GM18861 (cell line): Measurements from ENCODE around the gene PCSK1N.
"Not testable (repeated sequence)": the region's sequence is repeated elsewhere in the genome, so short reads cannot be mapped to it uniquely, and the experiment has no call there.

Experiments
- ATAC-seq: cut with Tn5 transposase; IDR thresholded peaks from one replicate; pipeline ENCODE4 v1.9.1; 2021; ENCODE audit not compliant: unreplicated experiment

Gene PCSK1N

GRCh38 chrX:48824066-48824465 is 11.3 kb downstream of the PCSK1N start:
- no peak for ATAC-seq

- ATAC-seq = no peak
Measured at GRCh38 chrX:48823053-48823452, 12.4 kb downstream of the PCSK1N start.

- ATAC-seq = not testable (repeated sequence)
Measured at GRCh38 chrX:48819394-48819793, 16.0 kb downstream of the PCSK1N start.

- no peak for ATAC-seq
Measured at GRCh38 chrX:48818866-48819265, 16.5 kb downstream of the PCSK1N start.

GRCh38 chrX:48818098-48818497 is 17.3 kb downstream of the PCSK1N start:
- ATAC-seq = no peak

DNA sequence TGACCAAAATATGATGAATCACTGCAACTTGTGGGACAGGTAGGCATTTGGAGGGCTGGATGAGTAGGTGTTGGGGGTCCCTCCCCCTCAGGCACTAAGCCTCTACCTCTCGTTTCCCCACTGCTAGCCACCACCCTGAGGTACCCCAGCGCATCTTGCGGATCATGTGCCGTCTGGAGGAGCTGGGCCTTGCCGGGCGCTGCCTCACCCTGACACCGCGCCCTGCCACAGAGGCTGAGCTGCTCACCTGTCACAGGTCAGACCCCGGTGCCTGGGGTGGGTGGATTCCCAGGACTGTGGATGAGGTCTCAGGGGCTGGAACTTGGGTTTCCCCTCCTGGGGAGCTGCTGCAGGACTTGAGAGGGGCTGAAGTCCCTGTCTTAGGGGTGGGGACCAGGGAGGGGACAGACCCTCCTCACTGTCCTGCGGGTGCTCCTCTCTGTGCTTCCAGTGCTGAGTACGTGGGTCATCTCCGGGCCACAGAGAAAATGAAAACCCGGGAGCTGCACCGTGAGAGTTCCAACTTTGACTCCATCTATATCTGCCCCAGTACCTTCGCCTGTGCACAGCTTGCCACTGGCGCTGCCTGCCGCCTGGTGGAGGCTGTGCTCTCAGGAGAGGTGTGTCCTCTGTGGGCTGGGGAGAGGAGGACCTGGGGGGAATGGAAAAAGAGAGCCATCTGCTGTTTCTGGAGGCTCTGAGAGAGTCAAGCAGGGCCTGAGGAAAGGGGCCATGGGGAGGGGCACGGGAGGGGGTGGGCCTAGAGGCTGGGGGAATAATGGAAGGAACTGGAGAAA is 19.2 kb downstream of the PCSK1N start:
- ATAC-seq = no peak

DNA sequence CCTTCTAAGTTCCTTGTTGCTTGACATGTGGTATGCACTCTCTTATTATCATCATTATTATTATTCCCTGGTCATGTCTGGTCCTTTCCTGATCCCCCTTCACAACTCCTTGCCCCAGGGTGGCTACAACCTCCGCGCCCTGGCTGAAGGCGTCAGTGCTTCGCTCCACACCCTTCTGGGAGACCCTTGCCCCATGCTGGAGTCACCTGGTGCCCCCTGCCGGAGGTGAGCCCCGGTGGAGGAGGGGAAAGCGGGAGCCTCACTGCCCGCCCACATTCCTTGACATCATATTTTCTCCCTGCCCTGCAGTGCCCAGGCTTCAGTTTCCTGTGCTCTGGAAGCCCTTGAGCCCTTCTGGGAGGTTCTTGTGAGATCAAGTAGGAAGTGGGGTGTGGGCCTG is 20.1 kb downstream of the PCSK1N start:
- no peak for ATAC-seq

DNA sequence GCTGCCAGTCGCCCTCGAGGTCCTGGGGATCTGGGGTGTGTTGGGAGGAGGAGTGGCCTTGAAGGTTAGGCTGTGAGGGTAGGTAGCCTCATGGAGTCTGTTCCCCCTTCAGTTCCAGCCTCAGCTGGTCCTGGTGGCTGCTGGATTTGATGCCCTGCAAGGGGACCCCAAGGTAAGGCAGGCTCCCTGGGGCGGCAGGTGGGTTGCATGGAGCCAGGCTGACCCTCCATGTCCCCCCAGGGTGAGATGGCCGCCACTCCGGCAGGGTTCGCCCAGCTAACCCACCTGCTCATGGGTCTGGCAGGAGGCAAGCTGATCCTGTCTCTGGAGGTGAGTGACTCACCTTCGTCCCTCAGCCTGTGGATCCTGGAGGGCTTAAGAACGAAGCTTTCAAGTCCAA is 20.7 kb downstream of the PCSK1N start:
- ATAC-seq = no peak

- no peak for ATAC-seq
Measured at GRCh38 chrX:48813644-48814043, 21.8 kb downstream of the PCSK1N start.

DNA sequence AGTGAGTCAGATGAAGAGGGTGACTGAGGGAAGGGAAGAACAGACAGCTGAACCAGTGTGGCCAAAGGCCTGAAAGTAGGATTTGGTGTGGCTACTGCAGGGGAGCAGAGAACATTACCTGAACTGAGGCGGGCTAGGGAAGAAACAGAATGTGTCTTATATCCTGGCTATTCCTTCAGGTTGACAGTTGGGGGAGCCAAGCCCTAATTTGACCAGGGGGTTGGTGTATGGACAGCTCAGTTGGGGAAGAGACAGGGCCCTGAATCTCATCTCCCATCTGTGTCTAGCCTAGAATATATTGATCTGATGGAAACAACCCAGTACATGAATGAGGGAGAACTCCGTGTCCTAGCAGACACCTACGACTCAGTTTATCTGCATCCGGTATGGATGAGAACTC is 29.3 kb downstream of the PCSK1N start:
- no peak for ATAC-seq

DNA sequence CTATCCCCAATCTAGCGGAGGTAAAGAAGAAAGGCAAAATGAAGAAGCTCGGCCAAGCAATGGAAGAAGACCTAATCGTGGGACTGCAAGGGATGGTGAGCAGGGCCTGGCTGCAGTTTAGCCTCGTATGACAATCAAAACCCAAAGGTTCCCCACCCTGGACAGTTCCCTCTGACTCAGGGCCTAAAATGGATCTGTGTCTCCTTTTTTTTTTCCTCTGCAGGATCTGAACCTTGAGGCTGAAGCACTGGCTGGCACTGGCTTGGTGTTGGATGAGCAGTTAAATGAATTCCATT is 32.6 kb downstream of the PCSK1N start:
- ATAC-seq = no peak

- ATAC-seq = peak; percentile 28
Measured at GRCh38 chrX:48802089-48802904, 33.1 kb downstream of the PCSK1N start.

DNA sequence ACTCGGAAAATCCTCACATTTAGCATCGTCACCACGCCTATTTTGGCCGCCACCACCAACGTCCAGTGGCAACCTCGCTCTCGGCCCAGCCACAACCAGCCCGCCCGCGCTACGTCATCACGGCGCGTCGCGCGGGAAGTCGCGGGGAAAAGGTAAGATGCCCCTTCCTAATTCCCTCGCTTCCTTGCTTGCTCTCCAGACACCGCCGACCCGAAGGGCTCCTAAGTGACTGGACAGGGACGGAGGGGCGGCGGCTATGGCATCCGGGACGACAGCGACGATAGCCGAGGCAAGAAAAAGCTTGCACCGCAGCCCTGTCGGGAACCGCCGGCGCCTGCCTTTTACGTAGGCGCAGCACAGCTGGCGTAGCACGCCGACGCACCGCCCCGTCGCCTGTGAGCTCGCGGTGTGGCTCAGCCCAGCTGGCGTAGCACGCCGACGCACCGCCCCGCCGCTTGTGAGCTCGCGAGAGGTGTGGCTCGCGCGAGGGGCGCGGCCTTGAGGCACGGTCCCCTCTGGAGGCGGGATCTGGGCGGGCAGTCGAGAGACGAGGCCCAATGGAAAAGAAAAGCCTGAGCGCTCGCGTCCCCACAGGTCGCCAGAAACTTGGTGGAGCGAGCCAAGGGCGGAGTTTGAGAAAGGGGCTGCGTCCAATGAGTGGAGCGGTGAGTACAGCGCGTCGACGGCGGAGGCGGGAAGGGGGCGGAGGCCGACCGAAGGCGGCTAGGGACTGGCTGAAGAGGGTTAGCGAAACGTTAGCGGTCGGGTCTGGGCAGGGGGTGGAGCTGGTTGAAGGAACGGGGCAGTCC is 33.9 kb downstream of the PCSK1N start, which contains the start of gene HDAC6:
TSS of gene HDAC6 (plus strand) at position 788 of the 809 bp plus-strand sequence. CDS start 626 bp downstream, outside the sequence.
- ATAC-seq = peak; percentile 82

DNA sequence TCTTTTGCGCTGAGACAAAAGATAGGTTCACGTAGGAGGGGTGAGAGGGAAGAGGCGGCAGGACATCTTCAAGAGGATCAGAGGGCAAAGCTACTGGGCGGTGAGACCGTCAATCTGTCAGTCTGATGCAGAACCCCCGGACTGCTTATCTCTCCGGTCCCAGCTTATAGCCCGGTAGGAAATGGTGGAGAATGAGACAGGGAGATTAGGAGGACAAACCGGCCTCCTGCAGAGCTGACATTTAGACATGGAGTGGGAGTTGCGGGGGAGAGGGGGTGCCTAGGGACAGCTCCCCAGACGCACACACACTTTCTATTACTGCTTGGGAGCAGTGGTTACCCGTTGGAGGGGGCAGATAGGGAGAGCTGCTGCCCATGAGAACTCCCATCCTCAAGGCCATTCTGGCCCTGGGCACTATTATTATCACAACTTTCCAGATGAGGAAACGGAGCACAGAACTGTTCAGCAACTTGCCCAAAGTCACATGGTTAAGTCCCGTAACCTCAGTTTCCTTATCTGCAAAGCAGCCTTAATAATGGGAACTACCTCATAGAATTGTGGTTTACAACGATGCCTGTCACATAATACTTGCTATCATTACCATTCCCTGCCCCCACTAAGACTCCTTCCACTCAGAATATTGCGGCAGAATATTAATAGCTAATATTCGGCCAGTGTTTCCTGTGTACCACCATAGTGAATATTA is 34.7 kb downstream of the PCSK1N start:
- ATAC-seq = no peak

- no peak for ATAC-seq
Measured at GRCh38 chrX:48798318-48798717, 37.1 kb downstream of the PCSK1N start.

DNA sequence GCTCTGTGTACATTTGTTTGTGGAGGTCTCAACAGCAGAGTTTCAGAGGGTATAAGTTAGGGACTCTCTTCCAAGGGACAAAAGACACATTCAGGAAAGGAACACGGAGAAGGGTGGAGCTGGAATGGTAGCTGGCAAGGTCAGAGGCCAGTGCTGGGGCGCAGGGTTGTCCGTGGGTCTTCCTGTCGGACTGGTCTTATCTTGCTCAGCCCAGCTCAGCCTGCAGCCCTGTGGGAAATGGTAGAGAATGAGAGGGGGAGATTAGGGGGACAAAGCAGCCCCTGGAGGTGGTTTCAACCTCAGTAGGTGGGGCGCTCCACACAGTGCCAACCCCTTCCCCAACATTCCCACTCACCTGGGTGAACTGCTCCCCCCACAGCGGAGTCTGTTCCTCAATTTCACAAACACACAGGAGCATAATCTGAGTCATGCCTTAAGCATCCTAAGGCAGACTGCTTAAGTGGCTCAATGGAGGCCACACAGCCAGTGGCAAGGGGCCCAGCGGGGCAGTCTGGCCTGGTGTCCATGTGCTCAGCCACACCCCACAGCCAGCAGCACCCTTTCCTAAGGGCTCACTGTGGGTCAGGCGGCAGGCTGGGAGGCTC is 40.4 kb downstream of the PCSK1N start:
- ATAC-seq = no peak

- no peak for ATAC-seq
Measured at GRCh38 chrX:48794340-48794910, 41.0 kb downstream of the PCSK1N start.

DNA sequence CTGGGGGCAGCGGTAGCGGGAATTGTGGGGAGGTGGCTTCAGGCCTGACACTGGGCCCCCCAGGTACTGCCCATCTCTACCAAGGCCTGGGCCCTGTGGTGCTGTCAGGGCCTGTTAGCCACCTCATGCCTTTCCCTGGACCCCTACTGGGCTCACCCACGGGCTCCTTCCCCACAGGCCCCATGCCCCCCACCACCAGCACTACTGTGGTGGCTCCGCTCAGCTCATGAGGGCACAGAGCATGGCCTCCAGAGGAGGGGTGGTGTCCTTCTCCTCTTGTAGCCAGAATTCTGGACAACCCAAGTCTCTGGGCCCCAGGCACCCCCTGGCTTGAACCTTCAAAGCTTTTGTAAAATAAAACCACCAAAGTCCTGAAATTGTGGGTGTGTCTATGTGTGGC is 41.5 kb downstream of the PCSK1N start:
- ATAC-seq = no peak

GRCh38 chrX:48792219-48792618 is 43.2 kb downstream of the PCSK1N start:
- ATAC-seq = no peak
